Measurements from ENCODE around the gene FMNL2.

Gene FMNL2

DNA sequence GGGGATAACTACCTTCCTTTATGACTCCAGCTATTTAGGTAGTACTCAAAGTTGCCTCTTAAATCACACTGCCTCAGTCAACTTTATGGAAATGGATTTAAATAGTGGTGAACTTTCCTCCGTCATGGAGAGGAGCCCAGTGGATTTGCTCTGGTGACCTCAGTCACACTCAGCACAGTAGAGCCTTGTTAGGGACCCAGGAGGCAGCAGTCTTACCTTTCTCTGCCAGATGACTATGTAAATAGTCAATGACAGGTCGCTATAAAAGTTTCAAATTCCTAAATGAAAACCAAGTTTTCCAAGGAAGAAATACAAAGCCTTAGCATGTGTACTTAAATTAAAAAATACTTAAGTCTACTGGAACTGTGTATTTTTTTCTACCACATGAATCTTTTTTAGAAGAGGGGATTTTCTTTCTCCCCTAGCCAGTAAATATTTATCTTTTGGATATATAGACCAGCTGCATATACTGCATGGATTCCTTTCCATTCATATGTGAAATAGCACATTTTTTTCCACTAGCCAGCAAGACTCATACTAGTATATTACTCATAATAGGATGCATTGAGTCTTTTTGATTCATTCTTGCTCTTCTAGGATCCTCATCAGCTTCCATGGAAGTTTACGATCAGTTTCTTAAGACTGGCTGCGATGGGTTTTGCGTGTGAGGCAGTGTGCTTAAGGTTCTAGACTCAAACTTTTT lies 147.1 kb downstream of the FMNL2 start:
- Histone ChIP-seq H3K4me2 (ENCODE audit: low read length) (no peak overlapping the region), H3K9ac (ENCODE audit: low read depth, low read length) (no peak overlapping the region), H3K36me3 (ENCODE audit: insufficient read depth, low read length) (no peaks in the 10 kb centered on the region), H3K27me3 (ENCODE audit: control insufficient read depth, insufficient read depth, low read length) (no peaks in the 10 kb centered on the region), H3K4me3 (ENCODE audit: low read length) (no peak overlapping the region), H3K9me3 (replicated peaks; ENCODE audit: low read length) (no peaks in the 10 kb centered on the region), H3K4me1 (ENCODE audit: control insufficient read depth, insufficient read depth, low read length) (no peaks in the 10 kb centered on the region)

DNA sequence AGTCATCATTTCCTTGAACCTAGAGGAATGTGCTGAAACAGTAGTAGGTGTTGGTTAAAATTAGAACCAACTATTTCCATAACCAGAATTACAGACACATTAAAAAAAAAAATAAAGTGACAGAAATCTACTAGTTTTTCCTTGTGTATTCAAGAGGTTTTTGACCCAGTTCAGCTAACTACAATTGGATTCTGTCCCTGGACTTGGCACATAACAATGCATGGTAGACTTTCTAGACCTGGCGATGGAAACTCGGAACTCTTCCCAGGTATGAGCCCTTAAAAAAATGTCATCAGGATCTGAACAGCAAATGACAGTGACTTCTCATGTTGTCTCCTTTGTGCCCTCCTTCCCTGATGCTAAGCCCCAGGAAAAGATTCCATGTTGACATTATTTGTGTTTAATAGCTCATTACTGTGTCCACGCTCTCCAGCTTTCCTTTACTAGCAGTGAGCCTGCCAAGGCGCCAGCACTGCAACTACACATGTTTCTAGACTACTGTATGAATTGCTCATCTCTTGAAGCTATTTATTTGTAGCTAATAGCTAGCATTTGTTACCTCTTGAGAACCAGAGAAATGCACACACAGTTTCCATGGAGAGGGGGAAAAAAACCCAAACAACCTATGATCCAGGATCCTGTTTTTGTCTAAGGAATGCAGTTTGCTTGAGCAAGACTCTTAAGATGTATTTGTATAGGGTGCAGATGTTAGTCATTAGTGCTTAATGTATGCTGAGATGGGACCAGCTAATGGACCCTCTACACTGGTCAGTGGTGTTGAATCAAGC lies 148.5 kb downstream of the FMNL2 start:
- H3K9me3 ChIP-seq (replicated peaks; ENCODE audit: low read length) = no peaks in the 10 kb centered on the region
- H3K36me3 ChIP-seq (ENCODE audit: insufficient read depth, low read length) = no peaks in the 10 kb centered on the region
- no peaks in the 10 kb centered on the region for H3K27me3 ChIP-seq (ENCODE audit: control insufficient read depth, insufficient read depth, low read length)
- no peaks in the 10 kb centered on the region for H3K4me1 ChIP-seq (ENCODE audit: control insufficient read depth, insufficient read depth, low read length)
- H3K9ac ChIP-seq (ENCODE audit: low read depth, low read length) = no peak overlapping the region
- no peak overlapping the region for H3K4me2 ChIP-seq (ENCODE audit: low read length)
- H3K4me3 ChIP-seq (ENCODE audit: low read length) = no peak overlapping the region

DNA sequence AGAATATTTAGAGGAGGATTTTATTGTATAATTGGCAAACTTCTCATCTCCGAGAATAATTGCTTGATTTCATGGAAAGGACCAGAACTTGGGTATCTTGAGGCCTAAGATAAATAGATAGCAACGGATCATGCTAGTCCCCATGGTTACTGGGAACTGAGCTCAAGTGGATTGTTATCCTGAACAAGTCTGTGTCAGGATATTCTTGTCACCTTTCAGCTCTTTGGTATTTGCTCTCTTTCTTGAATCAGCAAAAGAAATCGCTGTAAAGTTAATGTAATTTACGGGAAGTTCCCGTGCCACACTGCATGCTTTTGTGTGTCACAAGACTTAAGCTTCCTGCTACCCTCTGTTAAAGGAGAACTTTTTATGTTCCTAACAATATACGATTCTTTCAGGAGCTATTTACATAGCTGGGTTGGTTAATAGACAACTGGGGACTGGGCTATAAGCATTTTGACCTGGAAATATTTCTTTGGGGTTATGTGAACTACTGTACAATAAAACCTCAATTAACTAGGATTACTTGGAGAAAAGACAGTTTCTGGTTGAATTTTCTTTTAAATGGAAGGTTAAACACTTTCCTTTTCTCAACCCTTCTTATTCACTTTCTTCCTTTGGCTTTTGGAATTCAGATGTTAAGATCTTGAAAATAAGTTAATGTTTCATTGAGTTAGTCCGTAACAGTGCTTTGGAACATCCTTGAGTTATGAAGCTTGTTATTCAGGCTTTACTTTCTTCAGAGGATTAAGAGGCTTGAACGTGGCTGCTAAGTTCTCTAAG lies 151.2 kb downstream of the FMNL2 start:
- H3K4me3 ChIP-seq (ENCODE audit: low read length) = no peak overlapping the region

DNA sequence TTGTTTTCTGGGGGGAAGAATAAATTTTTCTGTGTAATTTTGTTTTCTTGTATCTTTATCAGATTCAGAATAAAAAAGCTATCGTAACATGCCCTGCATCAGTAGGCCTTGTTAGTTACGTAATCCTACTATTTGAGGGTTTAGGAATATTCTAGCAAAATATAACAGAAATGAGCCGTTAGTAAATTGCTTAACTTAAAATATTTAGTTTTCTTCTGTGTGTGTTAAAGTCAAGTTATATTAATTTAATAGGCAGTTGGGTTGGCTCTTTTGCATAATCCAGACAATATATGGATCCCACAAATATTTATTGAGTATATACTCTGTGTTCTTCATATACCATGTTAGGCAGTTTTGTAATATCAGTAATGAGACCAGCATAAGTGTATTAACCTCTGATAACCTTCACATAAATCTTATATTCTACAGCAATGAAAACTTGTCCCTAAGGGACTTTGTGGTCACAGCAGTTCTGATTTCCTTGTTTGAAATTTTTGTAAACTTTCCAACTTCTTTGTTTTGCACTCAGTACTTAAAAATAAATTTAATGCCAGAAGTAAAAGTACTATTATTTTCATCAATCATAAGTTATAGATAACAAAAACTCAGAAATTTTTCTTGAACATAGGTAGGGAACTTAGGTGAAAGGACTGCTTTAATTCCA lies 151.9 kb downstream of the FMNL2 start:
- H3K9ac ChIP-seq (ENCODE audit: low read depth, low read length) = no peak overlapping the region
- H3K4me3 ChIP-seq (ENCODE audit: low read length) = no peak overlapping the region
- H3K36me3 ChIP-seq (ENCODE audit: insufficient read depth, low read length) = no peaks in the 10 kb centered on the region
- no peak overlapping the region for H3K4me2 ChIP-seq (ENCODE audit: low read length)
- no peaks in the 10 kb centered on the region for H3K27me3 ChIP-seq (ENCODE audit: control insufficient read depth, insufficient read depth, low read length)
- peaks cover 3% of the 10 kb centered on the region for H3K4me1 ChIP-seq (ENCODE audit: control insufficient read depth, insufficient read depth, low read length)
- H3K9me3 ChIP-seq (replicated peaks; ENCODE audit: low read length) = no peaks in the 10 kb centered on the region

More for the DNA sequence above, 151.2 kb downstream of the FMNL2 start:
- Histone ChIP-seq H3K36me3 (ENCODE audit: insufficient read depth, low read length) (no peaks in the 10 kb centered on the region), H3K9me3 (replicated peaks; ENCODE audit: low read length) (no peaks in the 10 kb centered on the region), H3K4me2 (ENCODE audit: low read length) (no peak overlapping the region), H3K9ac (ENCODE audit: low read depth, low read length) (no peak overlapping the region), H3K27me3 (ENCODE audit: control insufficient read depth, insufficient read depth, low read length) (no peaks in the 10 kb centered on the region), H3K4me1 (ENCODE audit: control insufficient read depth, insufficient read depth, low read length) (peaks cover under 1% of the 10 kb centered on the region)

DNA sequence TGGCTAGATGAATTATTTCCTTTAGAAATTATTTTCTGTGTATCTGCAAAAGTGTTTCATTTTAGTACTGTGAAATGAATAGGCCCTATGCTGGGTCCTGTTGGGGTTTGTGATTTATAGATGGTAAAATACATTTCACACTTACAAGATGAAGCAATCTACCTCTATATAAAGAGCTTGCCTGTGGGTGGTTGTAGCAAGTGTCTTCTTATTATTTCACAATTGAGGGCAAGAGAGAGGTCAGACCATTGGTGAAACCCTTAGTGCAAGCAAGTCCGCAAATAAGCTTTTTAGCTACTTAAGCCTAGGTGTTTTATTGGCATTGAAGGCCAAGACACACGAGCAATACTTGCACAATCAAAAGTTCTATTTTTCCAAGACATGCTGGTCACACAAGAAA lies 153.1 kb downstream of the FMNL2 start:
- Histone ChIP-seq H3K9ac (ENCODE audit: low read depth, low read length) (no peak overlapping the region), H3K36me3 (ENCODE audit: insufficient read depth, low read length) (no peaks in the 10 kb centered on the region), H3K4me3 (ENCODE audit: low read length) (no peak overlapping the region), H3K27me3 (ENCODE audit: control insufficient read depth, insufficient read depth, low read length) (no peaks in the 10 kb centered on the region), H3K4me2 (ENCODE audit: low read length) (no peak overlapping the region), H3K4me1 (ENCODE audit: control insufficient read depth, insufficient read depth, low read length) (peaks cover 3% of the 10 kb centered on the region), H3K9me3 (replicated peaks; ENCODE audit: low read length) (no peaks in the 10 kb centered on the region)

DNA sequence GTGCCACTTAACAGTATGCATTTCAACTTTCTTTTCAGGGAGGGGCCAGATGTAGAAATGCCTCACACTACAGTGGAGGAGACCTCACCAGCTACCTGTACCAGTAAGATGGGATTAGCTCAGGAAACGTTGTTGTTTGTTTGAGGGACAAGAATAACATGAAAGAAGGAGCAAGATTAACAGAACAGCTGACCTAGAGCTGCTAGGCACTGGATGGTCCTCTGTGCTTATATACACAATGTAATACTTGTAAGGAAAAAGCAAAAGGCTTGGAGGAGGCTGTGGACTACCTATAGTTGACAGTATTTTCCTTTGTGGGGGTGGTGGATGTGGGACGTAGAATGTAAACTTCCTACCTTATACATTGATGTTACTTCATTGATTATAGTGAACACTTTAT lies 154.4 kb downstream of the FMNL2 start:
- H3K4me3 ChIP-seq (ENCODE audit: low read length) = no peak overlapping the region
- no peaks in the 10 kb centered on the region for H3K27me3 ChIP-seq (ENCODE audit: control insufficient read depth, insufficient read depth, low read length)
- H3K4me2 ChIP-seq (ENCODE audit: low read length) = no peak overlapping the region
- peaks cover 3% of the 10 kb centered on the region for H3K4me1 ChIP-seq (ENCODE audit: control insufficient read depth, insufficient read depth, low read length)
- no peaks in the 10 kb centered on the region for H3K9me3 ChIP-seq (replicated peaks; ENCODE audit: low read length)
- no peak overlapping the region for H3K9ac ChIP-seq (ENCODE audit: low read depth, low read length)
- H3K36me3 ChIP-seq (ENCODE audit: insufficient read depth, low read length) = no peaks in the 10 kb centered on the region

DNA sequence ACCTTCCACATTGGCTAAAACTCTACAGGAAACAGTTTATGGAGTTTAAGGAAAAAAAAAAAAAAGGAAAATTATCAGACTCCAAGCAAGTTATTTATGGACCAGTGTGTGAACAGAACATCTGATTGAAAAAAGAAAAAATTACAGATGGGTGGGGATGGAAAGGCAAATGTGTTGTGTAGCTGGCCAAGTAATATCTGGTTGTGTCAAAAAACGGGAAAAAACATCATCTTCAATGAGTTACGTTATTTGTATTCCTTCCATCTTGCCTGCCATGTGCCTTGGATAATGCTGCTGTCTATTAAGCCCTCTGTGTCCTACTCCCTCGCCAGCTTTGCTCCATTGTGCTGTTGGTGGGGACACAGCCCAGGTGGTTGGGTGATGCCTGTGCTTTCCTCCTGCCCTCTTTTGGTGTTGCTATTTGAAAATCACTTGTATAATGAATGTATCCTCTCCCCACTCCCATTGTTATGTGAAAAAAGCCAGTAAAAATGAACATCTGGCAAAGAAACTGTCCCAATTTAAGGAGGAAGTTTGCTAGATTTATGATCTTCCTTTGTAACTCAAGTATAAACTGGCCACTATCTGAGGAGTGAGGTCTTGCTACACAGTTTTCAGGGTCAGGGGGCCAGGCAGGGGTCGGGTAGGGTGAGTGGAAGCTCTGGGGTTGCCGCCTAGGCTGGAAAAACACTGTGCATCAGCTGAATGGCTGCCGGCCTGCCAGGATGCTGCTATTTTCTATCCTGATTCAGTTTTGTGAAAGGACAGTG lies 155.9 kb downstream of the FMNL2 start:
- no peak overlapping the region for H3K4me2 ChIP-seq (ENCODE audit: low read length)
- H3K36me3 ChIP-seq (ENCODE audit: insufficient read depth, low read length) = no peaks in the 10 kb centered on the region
- no peaks in the 10 kb centered on the region for H3K27me3 ChIP-seq (ENCODE audit: control insufficient read depth, insufficient read depth, low read length)
- no peak overlapping the region for H3K9ac ChIP-seq (ENCODE audit: low read depth, low read length)
- H3K4me3 ChIP-seq (ENCODE audit: low read length) = no peak overlapping the region
- H3K9me3 ChIP-seq (replicated peaks; ENCODE audit: low read length) = no peaks in the 10 kb centered on the region
- peaks cover 3% of the 10 kb centered on the region for H3K4me1 ChIP-seq (ENCODE audit: control insufficient read depth, insufficient read depth, low read length)

DNA sequence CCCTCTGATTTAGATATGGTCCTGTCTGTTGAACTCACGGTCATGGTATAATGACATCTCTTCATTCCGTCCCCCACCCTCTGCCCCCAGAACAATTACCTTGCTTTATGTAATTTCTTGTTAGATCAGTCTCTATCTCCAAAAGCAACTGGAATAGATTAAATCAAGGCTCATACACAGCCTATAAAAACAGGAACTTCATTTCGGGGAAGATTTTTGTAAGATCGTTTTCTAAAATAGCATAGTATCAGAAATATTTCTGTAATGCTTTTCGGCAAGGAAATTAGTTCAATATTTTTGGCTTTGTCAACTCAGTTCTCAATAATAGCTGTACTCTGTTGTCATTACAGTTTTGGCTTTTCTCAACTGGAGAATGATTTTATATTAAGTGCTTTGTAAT lies 157.2 kb downstream of the FMNL2 start:
- Histone ChIP-seq H3K9ac (ENCODE audit: low read depth, low read length) (no peak overlapping the region), H3K9me3 (replicated peaks; ENCODE audit: low read length) (no peaks in the 10 kb centered on the region), H3K27me3 (ENCODE audit: control insufficient read depth, insufficient read depth, low read length) (no peaks in the 10 kb centered on the region), H3K4me2 (ENCODE audit: low read length) (no peak overlapping the region), H3K36me3 (ENCODE audit: insufficient read depth, low read length) (no peaks in the 10 kb centered on the region), H3K4me3 (ENCODE audit: low read length) (no peak overlapping the region), H3K4me1 (ENCODE audit: control insufficient read depth, insufficient read depth, low read length) (peaks cover 3% of the 10 kb centered on the region)

DNA sequence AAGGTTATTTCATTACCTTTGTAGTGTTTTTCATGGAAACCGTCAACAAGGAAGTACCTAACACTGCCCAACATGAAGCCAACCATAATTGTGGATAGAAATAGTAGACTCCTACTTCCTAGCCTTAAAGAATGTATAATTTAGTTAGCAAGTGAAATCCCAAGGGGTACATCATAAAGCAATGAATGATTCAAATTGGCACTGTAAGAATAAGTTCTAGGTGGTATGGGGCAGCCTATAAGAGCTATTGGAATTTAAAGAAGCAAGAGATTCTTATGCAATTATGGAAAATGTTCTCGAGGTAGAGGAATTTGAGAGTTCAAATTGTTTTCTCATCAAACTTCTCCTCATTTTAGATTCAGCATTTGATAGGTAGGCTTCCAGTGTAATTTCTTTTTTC lies 157.9 kb downstream of the FMNL2 start:
- Histone ChIP-seq H3K27me3 (ENCODE audit: control insufficient read depth, insufficient read depth, low read length) (no peaks in the 10 kb centered on the region), H3K9me3 (replicated peaks; ENCODE audit: low read length) (no peaks in the 10 kb centered on the region), H3K4me3 (ENCODE audit: low read length) (no peak overlapping the region), H3K4me2 (ENCODE audit: low read length) (no peak overlapping the region), H3K36me3 (ENCODE audit: insufficient read depth, low read length) (no peaks in the 10 kb centered on the region), H3K4me1 (ENCODE audit: control insufficient read depth, insufficient read depth, low read length) (peaks cover 10% of the 10 kb centered on the region), H3K9ac (ENCODE audit: low read depth, low read length) (no peak overlapping the region)

DNA sequence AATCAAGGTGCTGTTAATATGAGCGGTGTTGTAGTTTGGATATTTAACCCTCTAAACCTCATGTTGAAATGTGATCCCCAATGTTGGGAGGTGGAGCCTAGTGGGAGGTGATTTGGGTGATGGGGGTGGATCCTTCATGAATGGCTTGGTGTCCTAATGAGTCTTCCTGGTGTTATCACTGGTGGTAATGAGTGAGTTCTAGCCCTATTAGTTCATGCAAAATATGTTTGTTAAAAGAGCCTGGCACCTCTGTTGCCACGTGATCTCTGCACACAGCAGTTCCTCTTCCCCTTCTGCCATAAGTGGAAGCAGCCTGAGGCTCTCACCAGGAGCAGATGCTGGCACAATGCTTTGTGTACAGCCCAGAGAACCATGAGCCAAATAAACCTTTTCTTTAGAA lies 158.4 kb downstream of the FMNL2 start:
- H3K36me3 ChIP-seq (ENCODE audit: insufficient read depth, low read length) = no peaks in the 10 kb centered on the region
- H3K27me3 ChIP-seq (ENCODE audit: control insufficient read depth, insufficient read depth, low read length) = no peaks in the 10 kb centered on the region
- no peaks in the 10 kb centered on the region for H3K9me3 ChIP-seq (replicated peaks; ENCODE audit: low read length)
- H3K4me3 ChIP-seq (ENCODE audit: low read length) = no peak overlapping the region
- peaks cover 11% of the 10 kb centered on the region for H3K4me1 ChIP-seq (ENCODE audit: control insufficient read depth, insufficient read depth, low read length)
- no peak overlapping the region for H3K4me2 ChIP-seq (ENCODE audit: low read length)
- no peak overlapping the region for H3K9ac ChIP-seq (ENCODE audit: low read depth, low read length)

All from skeletal muscle satellite cell (primary cell).